ENCODE data around the gene AKAP13. TPM values are rescaled to one million over a fixed set of nuclear protein-coding genes. Genes with fewer than 3 reads are reported as not detected.
A peak's percentile ranks its signal among the peaks of the same experiment; 100 is the strongest.

Gene AKAP13
- total RNA-seq, 3 donors from 2014 or later: 67.4 to 78.8 (median 77.0) TPM

GRCh38 chr15:85748729-85749128 lies 368.3 kb downstream of the AKAP13 start:
- no peak for DNase-seq
- ATAC-seq: no peak
- peaks cover 14% of the 10 kb centered on the region for H3K4me1 Mint-ChIP-seq (ENCODE audit: low read depth)
- H3K9me3 Mint-ChIP-seq: no peaks in the 10 kb centered on the region
- H3K27me3 Mint-ChIP-seq (ENCODE audit: low read depth): no peaks in the 10 kb centered on the region
- H3K4me3 Mint-ChIP-seq: no peak overlapping the region
- peaks cover 19% of the 10 kb centered on the region for H3K36me3 Mint-ChIP-seq (ENCODE audit: insufficient read depth)

GRCh38 chr15:85749261-85750151 lies 369.1 kb downstream of the AKAP13 start:
- Mint-ChIP-seq H3K9me3 (no peaks in the 10 kb centered on the region), H3K4me1 (ENCODE audit: low read depth) (peaks cover 14% of the 10 kb centered on the region), H3K27me3 (ENCODE audit: low read depth) (no peaks in the 10 kb centered on the region), H3K4me3 (no peak overlapping the region), H3K36me3 (ENCODE audit: insufficient read depth) (peaks cover 13% of the 10 kb centered on the region)
- DNase-seq (no peak), ATAC-seq (no peak)

GRCh38 chr15:85750319-85751290 lies 370.2 kb downstream of the AKAP13 start:
- peak in 1 of 2 donors; percentile 17 for ATAC-seq
- peaks cover 7% of the 10 kb centered on the region for H3K36me3 Mint-ChIP-seq (ENCODE audit: insufficient read depth)
- H3K4me1 Mint-ChIP-seq (ENCODE audit: low read depth): peaks cover 14% of the 10 kb centered on the region
- H3K4me3 Mint-ChIP-seq: no peak overlapping the region
- H3K27me3 Mint-ChIP-seq (ENCODE audit: low read depth): no peaks in the 10 kb centered on the region
- H3K9me3 Mint-ChIP-seq: no peaks in the 10 kb centered on the region
- DNase-seq: no peak

GRCh38 chr15:85751291-85752123 lies 371.1 kb downstream of the AKAP13 start:
- Mint-ChIP-seq H3K4me3 (no peak overlapping the region), H3K36me3 (ENCODE audit: insufficient read depth) (peaks cover 5% of the 10 kb centered on the region), H3K4me1 (ENCODE audit: low read depth) (peaks cover 14% of the 10 kb centered on the region), H3K9me3 (no peaks in the 10 kb centered on the region), H3K27me3 (ENCODE audit: low read depth) (no peaks in the 10 kb centered on the region)
- no peak for DNase-seq
- peak; percentile 23 to 32 for ATAC-seq

GRCh38 chr15:85752124-85752475 lies 371.7 kb downstream of the AKAP13 start:
- ATAC-seq (no peak), DNase-seq (no peak)
- H3K4me3 Mint-ChIP-seq: no peak overlapping the region

GRCh38 chr15:85752491-85752961 lies 372.1 kb downstream of the AKAP13 start:
- no peak for ATAC-seq
- Mint-ChIP-seq H3K4me3 (no peak overlapping the region), H3K4me1 (ENCODE audit: low read depth) (peaks cover 14% of the 10 kb centered on the region), H3K36me3 (ENCODE audit: insufficient read depth) (no peaks in the 10 kb centered on the region), H3K9me3 (no peaks in the 10 kb centered on the region), H3K27me3 (ENCODE audit: low read depth) (no peaks in the 10 kb centered on the region)
- DNase-seq: no peak

More at GRCh38 chr15:85752124-85752475, 371.7 kb downstream of the AKAP13 start:
- H3K9me3 Mint-ChIP-seq: no peaks in the 10 kb centered on the region
- H3K36me3 Mint-ChIP-seq (ENCODE audit: insufficient read depth): no peaks in the 10 kb centered on the region
- H3K27me3 Mint-ChIP-seq (ENCODE audit: low read depth): no peaks in the 10 kb centered on the region
- H3K4me1 Mint-ChIP-seq (ENCODE audit: low read depth): peaks cover 14% of the 10 kb centered on the region

GRCh38 chr15:85753261-85753660 lies 372.9 kb downstream of the AKAP13 start:
- Mint-ChIP-seq H3K36me3 (ENCODE audit: insufficient read depth) (no peaks in the 10 kb centered on the region), H3K4me3 (no peak overlapping the region), H3K27me3 (ENCODE audit: low read depth) (no peaks in the 10 kb centered on the region), H3K9me3 (no peaks in the 10 kb centered on the region), H3K4me1 (ENCODE audit: low read depth) (peaks cover 14% of the 10 kb centered on the region)
- no peak for DNase-seq
- ATAC-seq: no peak

- peaks cover 14% of the 10 kb centered on the region for H3K4me1 Mint-ChIP-seq (ENCODE audit: low read depth)
- H3K9me3 Mint-ChIP-seq: no peaks in the 10 kb centered on the region
- no peak overlapping the region for H3K4me3 Mint-ChIP-seq
- H3K36me3 Mint-ChIP-seq (ENCODE audit: insufficient read depth): peaks cover 4% of the 10 kb centered on the region
- ATAC-seq: no peak
- no peak for DNase-seq
- no peaks in the 10 kb centered on the region for H3K27me3 Mint-ChIP-seq (ENCODE audit: low read depth)
Observed at GRCh38 chr15:85753791-85754452, 373.5 kb downstream of the AKAP13 start.

GRCh38 chr15:85754989-85755388 lies 374.6 kb downstream of the AKAP13 start:
- Mint-ChIP-seq H3K4me1 (ENCODE audit: low read depth) (peaks cover 14% of the 10 kb centered on the region), H3K36me3 (ENCODE audit: insufficient read depth) (peaks cover 6% of the 10 kb centered on the region), H3K9me3 (no peaks in the 10 kb centered on the region), H3K4me3 (no peak overlapping the region), H3K27me3 (ENCODE audit: low read depth) (no peaks in the 10 kb centered on the region)
- DNase-seq (no peak), ATAC-seq (no peak)

- no peak for DNase-seq
- Mint-ChIP-seq H3K4me3 (no peak overlapping the region), H3K27me3 (ENCODE audit: low read depth) (no peaks in the 10 kb centered on the region), H3K4me1 (ENCODE audit: low read depth) (peaks cover 14% of the 10 kb centered on the region), H3K9me3 (no peaks in the 10 kb centered on the region), H3K36me3 (ENCODE audit: insufficient read depth) (peaks cover 6% of the 10 kb centered on the region)
- no peak for ATAC-seq
Observed at GRCh38 chr15:85755471-85755870, 375.1 kb downstream of the AKAP13 start.

GRCh38 chr15:85755942-85756341 lies 375.5 kb downstream of the AKAP13 start:
- H3K9me3 Mint-ChIP-seq: no peaks in the 10 kb centered on the region
- H3K4me3 Mint-ChIP-seq: no peak overlapping the region
- peaks cover 14% of the 10 kb centered on the region for H3K4me1 Mint-ChIP-seq (ENCODE audit: low read depth)
- ATAC-seq (no peak), DNase-seq (no peak)
- peaks cover 6% of the 10 kb centered on the region for H3K36me3 Mint-ChIP-seq (ENCODE audit: insufficient read depth)
- no peaks in the 10 kb centered on the region for H3K27me3 Mint-ChIP-seq (ENCODE audit: low read depth)

GRCh38 chr15:85756411-85757072 lies 376.1 kb downstream of the AKAP13 start:
- no peak for DNase-seq
- no peak for ATAC-seq
- Mint-ChIP-seq H3K36me3 (ENCODE audit: insufficient read depth) (peaks cover 6% of the 10 kb centered on the region), H3K27me3 (ENCODE audit: low read depth) (no peaks in the 10 kb centered on the region), H3K4me3 (no peak overlapping the region), H3K4me1 (ENCODE audit: low read depth) (peaks cover 9% of the 10 kb centered on the region), H3K9me3 (no peaks in the 10 kb centered on the region)

All from activated T-cell treated with anti-CD3 and anti-CD28 coated beads, Interleukin-2, amount 50 U/mL, for 4 hours (primary cell).